GM23338 (cell line): ENCODE results near the gene DUSP10. TPM values are rescaled to one million over a fixed set of nuclear protein-coding genes. Genes with fewer than 3 reads are reported as not detected.

Experiments used
- ATAC-seq: fragments of 200-7000 bp; cut with Tn5 transposase; 3 replicates; pipeline ENCODE4 v1.9.1; 2020
- DNase-seq: peaks from one replicate; pipeline ENCODE4 v3.0.0-alpha.2; 2015; ENCODE audit warnings: low spot score
- H2AFZ ChIP-seq: fragments of 200-600 bp; sonication (generic); 2 replicates; pipeline ENCODE4 v1.8.0; 2016; ENCODE audit warnings: antibody characterized with exemption, mild to moderate bottlenecking, moderate library complexity
- H3F3A ChIP-seq: fragments of 200-600 bp; sonication (generic); replicated peaks from 2 replicates; pipeline ENCODE4 v1.8.0; 2017; ENCODE audit warnings: antibody characterized with exemption, mixed run types, low read depth
- H3K27ac ChIP-seq: fragments of 200-600 bp; sonication (generic); 2 replicates; pipeline ENCODE4 v1.6.1; 2016; ENCODE audit warnings: low read depth
- H3K27me3 ChIP-seq: fragments of 200-600 bp; sonication (generic); 2 replicates; pipeline ENCODE4 v1.8.0; 2016; ENCODE audit warnings: mild to moderate bottlenecking, mixed run types, moderate library complexity; ENCODE audit not compliant: insufficient read depth
- H3K36me3 ChIP-seq: fragments of 200-600 bp; sonication (generic); 2 replicates; pipeline ENCODE4 v1.8.0; 2016; ENCODE audit warnings: mild to moderate bottlenecking; ENCODE audit not compliant: insufficient read depth
- H3K4me1 ChIP-seq: fragments of 200-600 bp; sonication (generic); 2 replicates; pipeline ENCODE4 v1.8.0; 2016; ENCODE audit warnings: mild to moderate bottlenecking, moderate library complexity; ENCODE audit not compliant: insufficient read depth
- H3K4me2 ChIP-seq: fragments of 200-600 bp; sonication (generic); 2 replicates; pipeline ENCODE4 v1.7.1; 2017; ENCODE audit warnings: mixed run types
- H3K4me3 ChIP-seq: fragments of 200-600 bp; sonication (generic); 2 replicates; pipeline ENCODE4 v1.6.1; 2016; ENCODE audit warnings: mixed run types
- H3K79me2 ChIP-seq: fragments of 200-600 bp; sonication (generic); replicated peaks from 2 replicates; pipeline ENCODE4 v1.8.0; 2017; ENCODE audit warnings: mild to moderate bottlenecking; ENCODE audit not compliant: insufficient read depth
- H3K9me2 ChIP-seq: fragments of 200-600 bp; sonication (generic); 2 replicates; pipeline ENCODE4 v1.8.0; 2017; ENCODE audit not compliant: insufficient read depth
- H4K20me1 ChIP-seq: fragments of 200-600 bp; sonication (generic); replicated peaks from 2 replicates; pipeline ENCODE4 v1.8.0; 2017; ENCODE audit warnings: mild to moderate bottlenecking; ENCODE audit not compliant: insufficient read depth
- H3K27ac Mint-ChIP-seq: 2 replicates; pipeline ENCODE4 v1.8.0; 2020; ENCODE audit warnings: inconsistent platforms, mild to moderate bottlenecking, moderate library complexity, mixed read lengths
- H3K27me3 Mint-ChIP-seq: 3 replicates; pipeline ENCODE4 v1.8.0; 2022; ENCODE audit warnings: low read depth, mild to moderate bottlenecking, moderate library complexity, mixed read lengths, inconsistent platforms; ENCODE audit not compliant: insufficient read depth, poor library complexity
- H3K36me3 Mint-ChIP-seq: 3 replicates; pipeline ENCODE4 v1.8.0; 2021; ENCODE audit warnings: low read depth, mild to moderate bottlenecking, inconsistent platforms, moderate library complexity, mixed read lengths
- H3K4me1 Mint-ChIP-seq: 3 replicates; pipeline ENCODE4 v1.8.0; 2020; ENCODE audit warnings: mild to moderate bottlenecking, inconsistent platforms, mixed read lengths
- H3K4me3 Mint-ChIP-seq: 3 replicates; pipeline ENCODE4 v1.8.0; 2021; ENCODE audit warnings: moderate library complexity, mild to moderate bottlenecking, inconsistent platforms, mixed read lengths
- H3K9me3 Mint-ChIP-seq: 3 replicates; pipeline ENCODE4 v1.8.0; 2020; ENCODE audit warnings: moderate library complexity, mild to moderate bottlenecking, inconsistent platforms, mixed read lengths
- CREB1 ChIP-seq: fragments of 250-450 bp; sonication (Bioruptor Pico); IDR thresholded peaks from 2 replicates; pipeline ENCODE4 v1.5.0; 2020; ENCODE audit warnings: low read depth, mild to moderate bottlenecking, moderate library complexity
- CTCF ChIP-seq, 2 experiments: fragments of 200-600 bp in 1 of 2; sonication (generic) in 1 of 2; conservative IDR thresholded peaks; 2 replicates each; pipeline versions ENCODE4 v1.5.1 to v1.6.1; 2016 to 2017; ENCODE audit warnings: antibody characterized with exemption in 2 of 2, low read depth in 2 of 2, mild to moderate bottlenecking in 2 of 2, moderate library complexity in 1 of 2
- ETS1 ChIP-seq: IDR thresholded peaks from 2 replicates; pipeline ENCODE4 v1.6.1; 2016; ENCODE audit warnings: antibody characterized with exemption
- EZH2 ChIP-seq: fragments of 200-600 bp; sonication (generic); IDR thresholded peaks from one replicate; pipeline ENCODE4 v1.8.0; 2017; ENCODE audit warnings: antibody characterized with exemption, mild to moderate bottlenecking, low read depth; ENCODE audit not compliant: unreplicated experiment
- EZH2phosphoT487 ChIP-seq: fragments of 200-600 bp; sonication (generic); IDR thresholded peaks from one replicate; pipeline ENCODE4 v1.8.1; 2018; ENCODE audit warnings: antibody characterized with exemption; ENCODE audit not compliant: unreplicated experiment
- JUNB ChIP-seq: IDR thresholded peaks from one replicate; pipeline ENCODE4 v1.6.1; 2016; ENCODE audit warnings: antibody characterized with exemption; ENCODE audit not compliant: unreplicated experiment
- NANOG ChIP-seq: IDR thresholded peaks from 2 replicates; pipeline ENCODE4 v1.6.1; 2016; ENCODE audit warnings: antibody characterized with exemption, borderline replicate concordance
- POLR2AphosphoS5 ChIP-seq: IDR thresholded peaks from 2 replicates; pipeline ENCODE4 v1.6.1; 2016; ENCODE audit warnings: antibody characterized with exemption, low read depth
- REST ChIP-seq: IDR thresholded peaks from one replicate; pipeline ENCODE4 v1.6.1; 2018; ENCODE audit warnings: antibody characterized with exemption; ENCODE audit not compliant: unreplicated experiment
- ZNF114 ChIP-seq: fragments of 250-450 bp; sonication (Bioruptor Pico); IDR thresholded peaks from 2 replicates; pipeline ENCODE4 v1.5.0; 2020; ENCODE audit warnings: mild to moderate bottlenecking, moderate library complexity
- ZNF331 ChIP-seq: fragments of 250-450 bp; sonication (Bioruptor Pico); IDR thresholded peaks from 2 replicates; pipeline ENCODE4 v1.5.0; 2020; ENCODE audit warnings: low read depth, mild to moderate bottlenecking, moderate library complexity
- ZNF462 ChIP-seq: fragments of 250-450 bp; sonication (Bioruptor Pico); IDR thresholded peaks from 2 replicates; pipeline ENCODE4 v1.5.0; 2020; ENCODE audit warnings: mild to moderate bottlenecking, moderate library complexity
- polyA plus RNA-seq: library from polyadenylated mRNA; unstranded; fragments of >200 nt; fragmentation: Nextera tagmentation; extraction: Ambion mirVana; gene quantifications from 2 replicates; pipeline ENCODE4 v1.2.1, GENCODE V29; 2016
- total RNA-seq: library from RNA; depleted of rRNA; stranded (reverse); fragments of >200 nt; shearing (Covaris generic); gene quantifications from 2 replicates; pipeline ENCODE4 v1.2.3, GENCODE V29; 2014

Gene DUSP10
- total and polyA plus RNA-seq, 2 experiments from 2014 or later = 1.5 to 1.6 TPM

DNA sequence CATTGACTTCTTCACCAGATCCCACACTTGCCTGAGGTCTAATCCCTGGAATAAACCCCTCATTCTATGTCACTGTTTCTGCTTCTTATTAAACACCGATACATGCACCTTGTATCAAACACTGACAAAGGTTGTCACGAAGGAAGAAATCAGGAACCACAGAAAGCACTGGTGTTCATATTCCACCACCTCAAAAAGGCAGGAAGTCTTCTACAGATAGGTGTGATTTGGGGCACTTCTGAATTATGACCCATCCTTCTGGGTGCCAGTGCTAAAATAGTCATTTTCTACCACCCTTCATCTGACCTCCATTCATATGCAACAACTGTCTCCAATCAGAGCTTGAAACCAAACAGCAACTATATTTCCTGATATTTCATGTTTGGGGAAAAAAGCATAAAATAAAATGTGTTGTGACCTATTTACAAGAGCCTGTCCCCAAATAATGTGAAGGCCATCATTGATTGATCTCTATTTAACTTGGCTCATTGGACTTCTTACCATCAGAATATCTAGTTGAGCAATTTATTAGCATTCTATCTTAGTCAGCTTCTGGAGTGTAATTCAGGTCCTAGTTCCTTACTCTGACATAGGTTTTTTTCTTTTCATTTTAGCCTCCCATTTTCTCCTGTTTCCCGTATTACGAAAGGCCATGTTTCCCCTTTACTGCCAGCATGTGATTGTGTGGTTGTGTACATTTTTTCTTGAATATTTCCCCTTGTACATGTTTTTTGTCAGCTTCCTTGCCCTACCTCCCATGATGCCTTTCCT, 43.1 kb downstream of the DUSP10 start:
- Histone ChIP-seq H3K4me3 (no peak overlapping the region), H3K4me1 (no peaks in the 10 kb centered on the region), H3K9me2 (peaks cover 7% of the 10 kb centered on the region), H3K27ac (no peak overlapping the region), H3F3A (no peaks in the 10 kb centered on the region), H3K4me2 (no peak overlapping the region), H3K79me2 (no peaks in the 10 kb centered on the region), H3K27me3 (no peaks in the 10 kb centered on the region), H4K20me1 (no peaks in the 10 kb centered on the region), H3K36me3 (no peaks in the 10 kb centered on the region), H2AFZ (no peak overlapping the region)
- Mint-ChIP-seq H3K4me3 (no peak overlapping the region), H3K27me3 (peaks cover 4% of the 10 kb centered on the region), H3K36me3 (no peaks in the 10 kb centered on the region), H3K27ac (no peak overlapping the region), H3K9me3 (no peaks in the 10 kb centered on the region), H3K4me1 (no peaks in the 10 kb centered on the region)
- DNase-seq = no peak
- TF ChIP-seq ZNF462 (no peak), CTCF (conservative IDR thresholded peaks at IDR 0.05; ENCODE audit: low read depth in 2 of 2) (no peak), EZH2 (no peak), ZNF114 (no peak), POLR2AphosphoS5 (no peak), NANOG (no peak), JUNB (no peak), REST (no peak), ZNF331 (CRISPR knock-in tag) (no peak), ETS1 (no peak), CREB1 (CRISPR knock-in tag) (no peak), EZH2phosphoT487 (no peak)
- no peak for ATAC-seq
